Upper lobe of left lung (tissue), 4 donors: ENCODE data around the gene PCP2.

Source experiments
- CTCF ChIP-seq, 6 experiments: fragments of 450-650 bp in 4 of 6; fragments of 200-600 bp in 2 of 6; sonication (generic) in 2 of 6; IDR thresholded peaks; one replicate each; pipeline ENCODE4 v1.5.1; 2016 to 2019; ENCODE audit warnings: antibody characterized with exemption in 6 of 6
- EP300 ChIP-seq, 4 donors: sonication (generic); formaldehyde crosslinking; IDR thresholded peaks; one replicate each; pipeline ENCODE4 v1.5.1; 2017; ENCODE audit warnings: antibody characterized with exemption in 4 of 4, control low read depth in 2 of 4
- POLR2A ChIP-seq, 4 donors: fragments of 450-650 bp; IDR thresholded peaks; one replicate each; pipeline ENCODE4 v1.5.1; 2016 to 2017; ENCODE audit warnings: antibody characterized with exemption in 4 of 4, mild to moderate bottlenecking in 2 of 4
- POLR2AphosphoS5 ChIP-seq, 2 donors: sonication (generic); formaldehyde crosslinking; IDR thresholded peaks; one replicate each; pipeline ENCODE4 v1.5.1; 2017; ENCODE audit warnings: antibody characterized with exemption in 2 of 2

GRCh38 chr19:7670150-7670783, 36.7 kb upstream of the PCP2 start:
- TF ChIP-seq CTCF (IDR thresholded peaks at IDR 0.05) (no peak), POLR2A (IDR thresholded peaks at IDR 0.05) (peak in 1 of 4 donors; percentile 29), EP300 (IDR thresholded peaks at IDR 0.05) (no peak), POLR2AphosphoS5 (IDR thresholded peaks at IDR 0.05) (no peak)
